Activated CD4-positive, alpha-beta T cell treated with anti-CD3 and anti-CD28 coated beads for 4 hours (primary cell): Measurements from ENCODE around the gene LRIG2.
"Not testable (repeated sequence)": the region's sequence is repeated elsewhere in the genome, so short reads cannot be mapped to it uniquely, and the experiment has no call there.

ENCODE experiments used
- DNase-seq, 2 donors: peaks; one replicate each; pipeline ENCODE4 v3.0.0-alpha.2; 2020

The LRIG2 gene

GRCh38 chr1:113072757-113073478 lies at the start of gene LRIG2:
LRIG2 (plus strand) TSS chr1:113073198; CDS start chr1:113073407, 209 bp downstream.
- peak; percentile 96 to 98 for DNase-seq

- not testable (repeated sequence) for DNase-seq
These were observed 49.7 kb upstream of the LRIG2 start for GRCh38 chr1:113023316-113023715.

GRCh38 chr1:113027007-113027406 lies 46.0 kb upstream of the LRIG2 start:
- no peak for DNase-seq

- no peak for DNase-seq
These were observed 45.5 kb upstream of the LRIG2 start for GRCh38 chr1:113027449-113027848.

- no peak for DNase-seq
These were observed 43.2 kb upstream of the LRIG2 start for GRCh38 chr1:113029822-113030221.

- DNase-seq = no peak
These were observed 41.6 kb upstream of the LRIG2 start for GRCh38 chr1:113031171-113031933.

GRCh38 chr1:113035086-113035485 lies 37.9 kb upstream of the LRIG2 start:
- no peak for DNase-seq

GRCh38 chr1:113036639-113037321 lies 36.2 kb upstream of the LRIG2 start:
- no peak for DNase-seq

- no peak for DNase-seq
These were observed 33.0 kb upstream of the LRIG2 start for GRCh38 chr1:113040041-113040440.

- DNase-seq = no peak
These were observed 32.1 kb upstream of the LRIG2 start for GRCh38 chr1:113040718-113041412.

GRCh38 chr1:113041569-113042284 lies 31.3 kb upstream of the LRIG2 start:
- no peak for DNase-seq

GRCh38 chr1:113042285-113043143 lies 30.5 kb upstream of the LRIG2 start:
- DNase-seq = peak in 1 of 2 donors; percentile 14

- not testable (repeated sequence) for DNase-seq
These were observed 29.9 kb upstream of the LRIG2 start for GRCh38 chr1:113043144-113043488.

GRCh38 chr1:113046569-113046968 lies 26.4 kb upstream of the LRIG2 start:
- peak in 1 of 2 donors; percentile 2 for DNase-seq

- no peak for DNase-seq
These were observed 24.9 kb upstream of the LRIG2 start for GRCh38 chr1:113048064-113048463.

- no peak for DNase-seq
These were observed 19.5 kb upstream of the LRIG2 start for GRCh38 chr1:113053344-113054126.

- DNase-seq = no peak
These were observed 17.4 kb upstream of the LRIG2 start for GRCh38 chr1:113055570-113055969.

- no peak for DNase-seq
These were observed 16.0 kb upstream of the LRIG2 start for GRCh38 chr1:113057006-113057405.

GRCh38 chr1:113058941-113059706 lies 13.9 kb upstream of the LRIG2 start:
- no peak for DNase-seq

GRCh38 chr1:113063456-113063855 lies 9.5 kb upstream of the LRIG2 start:
- not testable (repeated sequence) for DNase-seq
